Tongue (tissue), 2 donors: ENCODE data around the gene FCN2. TPM values are rescaled to one million over a fixed set of nuclear protein-coding genes. Genes with fewer than 3 reads are reported as not detected.

ENCODE experiments used
- DNase-seq: peaks from one replicate; pipeline ENCODE4 v3.0.0-alpha.2; 2015
- total RNA-seq: library from RNA; depleted of rRNA; stranded (reverse); fragments of >200 nt; gene quantifications from one replicate; pipeline ENCODE4 v1.2.3, GENCODE V29; 2014

FCN2 gene
- total RNA-seq, 1 donor from 2014 or later = not detected

- DNase-seq = no peak
Observed at GRCh38 chr9:134912126-134912840, 31.7 kb downstream of the FCN2 start.

DNA sequence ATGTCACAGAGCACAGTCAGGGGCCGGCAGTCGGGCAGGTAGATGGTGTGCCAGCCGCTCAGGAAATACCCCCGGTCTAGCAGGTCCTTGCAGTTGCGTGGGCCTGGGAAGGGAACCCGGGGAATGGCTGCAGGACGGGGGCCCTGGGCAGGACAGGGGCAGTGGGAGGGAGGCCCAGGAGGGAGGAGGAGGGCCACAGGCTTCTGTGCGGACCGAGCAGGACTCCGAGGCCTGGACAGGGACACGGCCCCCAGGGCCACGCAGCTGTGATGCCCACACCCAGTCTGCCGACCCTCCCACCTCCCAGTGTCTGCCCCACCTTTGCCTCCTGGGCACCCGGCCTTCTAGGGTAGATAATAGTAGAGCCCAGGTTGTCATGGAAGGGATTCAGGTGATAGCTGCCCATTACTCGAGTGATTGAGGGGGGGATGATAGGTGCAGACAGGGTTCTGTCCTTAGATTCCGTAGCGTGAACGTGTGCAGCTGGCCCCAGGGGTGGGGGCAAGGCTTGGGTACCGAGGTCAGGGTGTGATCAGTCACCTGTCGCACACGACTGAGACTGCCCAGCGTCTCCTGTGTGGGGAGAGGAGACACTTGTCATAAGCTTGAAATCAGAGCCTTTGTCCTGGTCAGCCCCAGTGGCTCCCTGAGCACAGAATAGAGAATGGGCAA, 32.6 kb downstream of the FCN2 start:
- no peak for DNase-seq

- no peak for DNase-seq
Observed at GRCh38 chr9:134913713-134914500, 33.3 kb downstream of the FCN2 start.

DNA sequence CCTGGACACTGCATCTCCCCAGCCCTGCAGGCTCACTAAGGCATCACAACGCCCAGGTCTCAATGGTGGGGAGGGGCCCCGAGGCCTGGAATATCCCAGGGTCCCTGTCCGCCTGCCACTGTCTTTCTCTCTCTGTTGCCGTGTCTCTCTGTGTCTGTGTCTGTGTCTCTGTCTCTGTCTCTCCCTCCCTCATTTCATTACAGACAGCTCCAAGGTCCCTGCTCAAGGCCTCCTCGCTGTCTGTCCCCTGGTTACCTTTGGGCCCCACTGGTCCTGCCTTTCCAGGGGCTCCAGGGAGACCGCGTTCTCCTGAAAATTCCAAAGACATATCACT, 33.9 kb downstream of the FCN2 start:
- DNase-seq = no peak

- no peak for DNase-seq
Observed at GRCh38 chr9:134915046-134915985, 34.7 kb downstream of the FCN2 start.

GRCh38 chr9:134916161-134916665, 35.6 kb downstream of the FCN2 start:
- DNase-seq = no peak

GRCh38 chr9:134917431-134918373, 37.1 kb downstream of the FCN2 start, which contains the start of gene FCN1:
Gene FCN1, minus strand, starts transcription at chr9:134917912. Its CDS starts 41 bp downstream, at chr9:134917871.
- DNase-seq = no peak

- no peak for DNase-seq
Observed at GRCh38 chr9:134918646-134919045, 38.0 kb downstream of the FCN2 start.

DNA sequence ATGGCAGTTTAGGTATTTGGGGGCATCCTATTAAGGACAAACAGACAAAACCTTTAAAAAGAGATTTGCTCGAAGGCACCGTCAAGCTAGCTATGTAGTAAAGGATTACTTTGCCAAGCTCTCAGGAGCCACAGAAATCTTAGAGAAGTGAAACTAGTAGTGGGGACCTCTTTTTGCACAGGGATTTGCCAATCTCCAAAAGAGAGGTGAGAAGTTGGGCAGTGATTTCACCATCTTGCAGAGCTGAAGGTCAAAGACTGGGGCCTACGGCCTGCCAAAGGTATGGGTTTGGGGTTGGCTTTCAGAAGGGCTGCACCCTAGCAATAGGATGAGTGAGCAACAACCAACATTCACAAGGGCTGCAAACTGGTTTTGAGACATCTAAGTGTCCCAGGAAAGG, 38.7 kb downstream of the FCN2 start:
- no peak for DNase-seq

DNA sequence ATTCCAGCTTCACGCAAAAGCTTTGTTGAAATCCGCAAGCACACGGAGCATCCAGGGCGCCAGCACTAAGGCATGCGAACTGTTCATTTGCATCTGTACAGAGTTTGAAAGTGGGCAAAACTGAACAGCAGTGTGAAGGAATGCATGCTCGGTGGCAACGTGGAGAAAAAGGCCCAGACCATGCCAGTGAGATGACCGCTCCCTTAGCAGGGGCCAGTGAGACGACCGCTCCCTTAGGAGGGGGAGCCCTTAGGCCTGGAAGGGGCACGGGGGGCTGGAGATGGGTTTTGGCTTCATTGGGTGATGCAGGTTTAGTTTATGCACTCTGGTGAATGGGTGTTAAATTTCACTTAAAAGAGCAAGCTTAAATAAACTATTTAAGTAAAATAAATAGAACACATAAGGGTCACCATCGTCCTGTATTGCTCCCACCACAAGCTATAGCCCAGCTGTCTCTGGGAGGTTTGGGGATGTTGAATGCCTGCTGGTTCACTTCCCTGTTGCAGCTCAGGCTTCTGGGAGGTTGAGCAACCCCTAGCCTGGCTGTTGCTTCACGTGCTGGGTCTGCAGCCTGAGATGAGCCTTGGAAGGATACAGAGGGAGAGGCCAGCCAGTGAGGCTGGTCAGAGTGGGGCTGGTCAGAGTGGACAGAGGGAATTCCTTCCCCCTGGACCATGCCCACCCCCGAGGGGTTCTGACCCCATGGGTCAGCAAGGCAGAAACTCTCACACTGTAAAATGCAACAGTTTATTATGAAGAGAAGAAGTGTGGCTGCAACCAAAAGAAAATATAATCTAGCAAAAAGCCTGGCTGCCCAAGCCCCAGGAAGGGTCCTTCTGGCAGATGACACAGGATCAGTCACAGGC, 41.7 kb downstream of the FCN2 start:
- no peak for DNase-seq

GRCh38 chr9:134922932-134923240, 42.3 kb downstream of the FCN2 start:
- no peak for DNase-seq

DNA sequence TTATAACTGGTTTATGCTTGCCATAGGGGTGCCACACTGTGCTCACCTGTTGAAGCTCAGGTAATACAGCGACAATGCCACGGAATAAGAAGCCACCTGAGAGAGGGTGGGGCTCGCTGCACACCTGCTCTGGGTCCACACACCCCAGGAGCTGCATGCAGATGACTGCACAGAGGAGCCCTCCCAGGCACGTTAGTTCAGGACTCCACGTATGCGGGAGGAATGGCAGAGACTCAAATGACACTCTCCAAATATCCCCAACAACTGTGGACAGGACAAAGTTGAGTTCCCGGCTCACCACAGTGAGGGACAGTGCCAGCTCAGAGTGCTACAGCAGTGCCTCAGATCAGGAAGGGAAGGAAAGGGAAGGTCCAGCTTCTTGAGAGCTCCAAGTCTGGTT, 42.9 kb downstream of the FCN2 start:
- DNase-seq = no peak

- DNase-seq = no peak
Observed at GRCh38 chr9:134925011-134925511, 44.5 kb downstream of the FCN2 start.

- no peak for DNase-seq
Observed at GRCh38 chr9:134928436-134929192, 48.0 kb downstream of the FCN2 start.

- no peak for DNase-seq
Observed at GRCh38 chr9:134929193-134930158, 48.9 kb downstream of the FCN2 start.

- DNase-seq = no peak
Observed at GRCh38 chr9:134930398-134930797, 49.8 kb downstream of the FCN2 start.

GRCh38 chr9:134932171-134932570, 51.6 kb downstream of the FCN2 start:
- DNase-seq = no peak

GRCh38 chr9:134932606-134933005, 52.0 kb downstream of the FCN2 start:
- DNase-seq = no peak
